GM18507 (cell line): ENCODE results near the gene SH3GL3.

Experiments used
- DNase-seq: peaks from one replicate; pipeline ENCODE4 v3.0.0; 2011; ENCODE audit warnings: low read depth; ENCODE audit not compliant: insufficient read length; ENCODE audit errors: extremely low spot score
- FAIRE-seq: peaks from 2 replicates; lab custom pipeline; 2011; peaks lifted over from hg19 to GRCh38; lab: Jason Lieb, UNC

Gene SH3GL3

DNA sequence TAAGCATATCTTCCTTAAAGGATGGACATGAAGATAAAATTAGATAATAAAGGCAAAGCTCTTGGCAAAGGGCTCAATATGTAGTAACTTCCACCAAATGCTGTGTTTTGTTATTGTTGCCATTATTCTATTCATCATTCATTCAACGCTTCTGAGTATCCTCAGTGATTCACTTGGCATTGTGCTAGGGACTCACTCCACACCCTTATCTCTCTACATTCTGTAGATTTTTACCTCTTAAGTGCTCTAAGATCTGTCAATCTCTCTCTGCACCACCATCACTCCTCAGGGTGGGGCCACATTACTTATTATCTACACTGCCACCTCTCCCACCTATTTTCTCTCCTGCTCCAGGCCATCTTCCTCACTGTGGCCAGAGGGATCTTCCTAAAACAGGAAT is 51.2 kb downstream of the SH3GL3 start:
- no peak for DNase-seq
- no peak for FAIRE-seq

DNA sequence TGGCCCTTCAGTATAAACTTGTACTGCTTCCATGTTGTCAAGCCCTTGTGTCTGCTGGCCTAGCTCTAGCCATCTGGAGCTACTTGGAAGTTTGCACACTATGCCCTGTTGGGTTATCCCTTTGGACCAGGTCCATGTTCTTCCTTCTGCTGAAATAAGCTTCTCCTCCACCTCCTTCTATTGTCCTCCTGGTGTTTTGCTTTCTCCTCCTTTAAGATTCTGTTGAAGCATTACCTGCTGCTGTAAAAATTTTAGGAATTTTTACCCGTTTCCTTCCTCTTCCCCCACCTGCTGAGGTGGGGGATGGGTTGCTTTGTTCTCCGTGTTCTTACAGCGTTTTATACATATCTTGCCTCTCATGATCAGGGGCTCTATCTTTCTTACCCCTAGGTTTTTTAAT is 51.7 kb downstream of the SH3GL3 start:
- no peak for DNase-seq
- FAIRE-seq: no peak

GRCh38 chr15:83499476-83499875 is 52.3 kb downstream of the SH3GL3 start:
- no peak for DNase-seq
- no peak for FAIRE-seq

DNA sequence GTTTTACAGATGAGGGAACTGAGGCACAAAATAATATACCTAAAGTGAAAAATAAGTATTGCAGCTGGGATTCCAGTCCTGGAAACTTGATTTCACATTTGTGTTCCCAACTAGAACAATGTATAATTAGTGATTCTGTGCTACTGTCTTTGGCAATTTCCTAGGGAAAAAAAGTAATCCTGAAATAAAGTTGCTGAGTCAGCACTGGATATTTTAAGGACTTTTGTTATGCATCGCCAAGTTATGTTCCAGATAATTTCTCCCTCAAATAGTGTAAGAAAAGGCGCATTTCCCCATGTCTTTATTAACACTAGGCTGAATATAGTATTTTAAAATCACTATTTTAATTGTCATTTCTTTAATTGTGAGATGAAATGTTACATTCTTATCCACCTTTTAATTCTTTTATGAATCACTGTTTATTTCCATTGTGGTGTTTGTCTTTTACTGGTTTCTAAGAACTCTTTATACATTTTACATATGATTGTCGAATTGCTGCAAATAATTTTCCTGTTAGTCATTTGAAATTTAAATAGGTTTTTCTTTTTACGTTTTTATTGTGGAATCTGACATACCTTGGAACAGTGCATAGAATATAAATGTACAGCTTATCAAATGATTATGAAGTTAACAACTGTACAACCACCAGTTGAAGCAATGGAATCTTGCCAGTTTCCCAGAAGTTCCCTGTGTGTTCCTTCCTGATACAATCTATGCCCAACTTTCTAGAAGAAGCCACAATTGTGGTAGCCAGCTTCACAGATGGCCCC is 56.6 kb downstream of the SH3GL3 start:
- FAIRE-seq: no peak
- no peak for DNase-seq

DNA sequence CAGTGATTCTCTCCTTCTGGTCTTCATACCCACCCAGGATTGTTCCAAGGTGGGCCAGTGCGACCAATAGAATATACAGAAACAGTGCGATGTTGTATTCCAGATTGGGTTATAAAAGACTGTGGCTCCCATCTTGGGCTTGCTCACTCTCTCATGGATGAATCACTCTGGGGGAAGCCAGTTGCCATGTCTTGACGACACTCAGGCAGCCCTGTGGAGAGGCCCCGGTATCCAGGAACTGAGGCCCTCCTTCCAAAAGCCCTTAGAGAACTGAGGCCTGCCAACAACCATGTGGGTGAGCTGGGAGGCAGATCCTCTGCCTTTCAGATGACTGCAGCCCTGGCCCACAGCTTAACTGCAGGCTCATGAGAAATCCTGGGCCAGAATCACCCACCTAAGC is 57.2 kb downstream of the SH3GL3 start:
- no peak for FAIRE-seq
- DNase-seq: no peak

- FAIRE-seq: no peak
Observed at GRCh38 chr15:83510001-83510400, 62.9 kb downstream of the SH3GL3 start.

DNA sequence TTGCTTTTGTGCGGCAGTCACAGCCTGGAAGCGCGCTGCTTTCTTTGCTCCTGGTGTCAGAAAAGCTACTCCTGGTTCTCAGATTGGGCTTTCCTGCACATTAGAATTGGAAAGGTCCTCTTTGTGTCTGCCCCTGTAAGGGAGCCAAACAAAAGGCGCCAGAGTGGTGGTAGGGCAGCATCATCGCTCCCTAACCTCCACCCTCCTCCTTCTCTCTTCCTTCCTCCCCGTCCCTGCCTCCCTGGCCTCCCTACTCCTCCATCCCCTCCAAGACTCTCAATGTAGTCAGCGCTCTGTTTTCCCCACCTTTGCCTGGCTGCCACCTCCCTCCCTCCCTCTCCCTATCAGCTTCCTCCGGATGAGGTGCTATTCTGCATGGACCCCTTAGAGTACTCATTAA is 65.3 kb downstream of the SH3GL3 start:
- no peak for DNase-seq
- no peak for FAIRE-seq

More at GRCh38 chr15:83510001-83510400, 62.9 kb downstream of the SH3GL3 start:
- no peak for DNase-seq

DNA sequence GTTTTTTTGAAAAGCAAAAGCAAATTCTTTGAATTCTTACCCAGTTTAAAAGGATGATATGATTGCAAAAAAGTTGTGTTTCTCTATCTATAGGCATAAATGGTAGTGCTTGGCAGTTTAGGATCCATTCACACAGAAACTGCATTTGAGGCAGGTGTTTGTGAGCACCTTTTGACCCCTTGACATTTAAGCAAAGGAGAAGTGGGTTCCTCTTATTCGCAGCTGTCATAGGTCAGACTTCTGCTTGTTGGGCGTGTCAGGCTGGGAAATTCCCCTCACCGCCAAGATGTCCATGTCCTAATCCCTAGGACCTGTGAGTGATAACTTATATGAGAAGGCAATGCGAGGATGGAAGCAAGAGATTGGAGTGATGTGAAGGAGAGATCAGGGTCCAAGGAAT is 67.4 kb downstream of the SH3GL3 start:
- DNase-seq (no peak), FAIRE-seq (no peak)

- FAIRE-seq: no peak
- DNase-seq: no peak
Observed at GRCh38 chr15:83515164-83515563, 68.0 kb downstream of the SH3GL3 start.

GRCh38 chr15:83516935-83517334 is 69.8 kb downstream of the SH3GL3 start:
- DNase-seq (no peak), FAIRE-seq (no peak)

DNA sequence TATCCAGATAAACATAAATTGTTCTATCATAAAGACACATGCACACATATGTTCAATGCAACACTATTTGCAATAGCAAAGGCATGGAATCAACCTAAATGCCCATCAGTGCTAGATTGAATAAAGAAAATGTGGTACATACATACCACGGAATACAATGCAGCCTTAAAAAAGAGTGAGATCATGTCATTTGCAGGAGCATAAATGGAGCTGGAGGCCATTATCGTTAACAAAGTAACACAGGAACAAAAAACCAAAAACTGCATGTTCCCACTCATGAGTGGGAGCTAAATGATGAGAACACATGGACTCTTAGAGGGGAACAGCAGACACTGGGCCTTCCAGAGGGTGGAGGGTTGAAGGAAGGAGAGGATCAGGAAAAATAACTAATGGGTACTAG is 79.2 kb downstream of the SH3GL3 start:
- DNase-seq (no peak), FAIRE-seq (no peak)

DNA sequence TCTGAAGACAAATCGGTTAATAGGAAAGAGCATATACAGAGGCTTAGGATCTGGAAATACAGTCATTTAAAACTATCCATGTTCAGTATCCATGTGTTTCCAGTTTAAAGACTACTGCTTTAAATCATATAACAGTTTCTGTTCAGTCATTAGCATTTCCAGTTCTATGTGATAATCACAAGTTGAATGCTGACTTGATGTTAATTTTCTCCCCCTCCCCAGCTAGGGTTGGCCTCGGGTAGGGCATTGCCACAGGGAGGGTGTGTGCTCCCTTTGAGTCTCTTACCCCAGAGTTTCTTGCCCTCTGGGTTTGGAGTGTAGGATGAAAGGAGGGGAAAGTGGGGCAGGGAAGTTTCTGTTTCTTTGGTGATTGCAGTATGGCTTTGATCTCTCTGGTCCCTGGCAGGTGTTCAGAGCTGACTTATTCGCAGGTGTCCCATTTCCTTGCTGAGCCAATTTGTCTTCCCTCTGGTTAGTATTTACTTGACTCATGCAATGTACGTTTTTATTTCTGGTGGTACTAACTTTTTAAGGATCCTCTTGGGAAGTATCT is 86.3 kb downstream of the SH3GL3 start:
- DNase-seq (no peak), FAIRE-seq (no peak)

DNA sequence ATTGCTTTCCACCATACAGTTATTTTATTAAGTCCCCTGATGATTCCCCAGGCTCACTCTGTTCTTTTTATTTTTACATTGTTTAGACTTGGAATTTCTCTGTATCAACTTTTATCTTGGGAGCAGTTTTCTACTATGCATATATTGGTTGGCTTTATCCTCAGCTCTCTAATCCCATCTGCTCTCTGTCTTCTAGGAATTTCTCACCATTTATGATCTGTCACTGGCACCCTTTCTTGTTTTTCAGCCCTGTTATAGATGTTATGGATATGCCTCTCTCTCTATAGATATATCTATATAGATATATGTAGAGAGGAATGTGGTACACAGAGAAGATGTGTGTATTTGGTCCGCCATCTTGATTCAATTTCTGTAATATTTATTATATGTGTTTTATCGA is 90.5 kb downstream of the SH3GL3 start:
- DNase-seq (no peak), FAIRE-seq (no peak)

GRCh38 chr15:83538682-83539081 is 91.5 kb downstream of the SH3GL3 start:
- DNase-seq: no peak
- no peak for FAIRE-seq

DNA sequence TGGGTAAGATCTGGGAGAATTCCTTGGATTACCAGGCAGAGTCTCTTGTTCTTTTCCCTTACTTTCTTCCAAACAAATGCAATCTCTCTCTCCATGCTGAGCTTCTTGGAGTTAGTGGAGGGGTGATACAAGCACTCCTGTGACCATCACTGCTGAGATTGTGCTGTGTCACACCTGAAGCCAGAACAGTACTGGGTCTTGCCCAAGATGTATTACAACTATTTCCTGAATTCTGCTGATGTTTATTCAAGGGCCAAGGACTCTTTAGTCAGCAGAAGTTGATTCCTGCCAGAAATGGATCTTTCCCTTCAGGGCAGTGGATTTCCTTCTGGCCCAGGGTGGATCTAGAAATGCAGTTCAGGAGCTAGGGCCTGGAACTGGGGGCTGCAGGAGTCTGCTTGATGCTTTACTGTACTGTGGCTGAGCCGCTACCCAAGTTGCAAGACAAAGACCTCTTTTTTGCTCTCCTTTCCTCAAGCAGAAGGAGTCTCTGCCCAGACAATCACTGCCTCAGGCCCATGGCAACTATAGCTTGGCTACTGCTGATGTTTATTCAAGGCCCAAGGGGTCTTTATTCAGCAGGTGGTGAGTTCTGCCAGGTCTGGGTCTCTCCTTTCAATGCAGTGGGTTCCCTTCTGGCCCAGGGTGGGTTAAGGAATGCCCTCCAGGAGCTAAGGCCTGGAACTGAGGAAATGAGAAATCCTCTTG is 98.8 kb downstream of the SH3GL3 start:
- FAIRE-seq: no peak
- no peak for DNase-seq

GRCh38 chr15:83546512-83546888 is 99.4 kb downstream of the SH3GL3 start:
- DNase-seq (no peak), FAIRE-seq (no peak)

DNA sequence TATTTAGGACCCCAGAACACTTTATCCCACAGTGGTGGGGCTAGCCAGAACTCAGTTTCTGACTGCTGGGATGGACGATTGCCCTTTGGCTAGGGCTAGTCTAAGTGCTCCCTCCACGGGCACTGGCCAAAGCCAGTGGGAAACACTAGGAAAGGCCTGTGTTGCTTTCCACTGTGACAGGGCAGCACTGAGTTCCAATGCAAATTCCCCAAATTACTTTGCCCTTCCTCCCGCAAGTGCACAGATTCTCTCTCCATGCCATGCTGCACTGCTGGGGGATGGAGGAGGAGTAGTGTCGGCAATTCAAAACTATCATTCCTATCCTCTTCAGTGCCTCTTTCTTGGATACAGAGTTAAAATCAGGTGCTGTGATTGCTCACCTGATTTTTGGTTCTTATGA is 100.0 kb downstream of the SH3GL3 start:
- no peak for FAIRE-seq
- DNase-seq: no peak

- DNase-seq (no peak), FAIRE-seq (no peak)
Observed at GRCh38 chr15:83549623-83550022, 102.5 kb downstream of the SH3GL3 start.

DNA sequence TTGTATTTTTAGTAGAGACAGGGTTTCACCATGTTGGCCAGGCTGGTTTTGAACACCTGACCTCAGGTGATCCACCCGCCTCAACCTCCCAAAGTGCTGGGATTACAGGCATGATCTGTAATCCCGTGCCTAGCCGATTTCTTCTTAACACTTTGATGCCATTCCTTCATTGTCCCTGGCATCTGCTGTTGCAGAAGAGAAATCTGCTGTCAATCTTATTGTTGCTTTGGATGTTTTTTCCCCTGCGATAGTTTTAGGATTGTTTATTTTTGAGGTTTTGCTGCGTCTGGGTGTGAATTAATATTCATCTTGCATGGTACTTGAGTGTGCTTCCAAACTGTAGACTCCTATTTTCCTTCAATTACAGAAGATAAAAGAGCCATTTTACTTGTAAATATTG is 107.4 kb downstream of the SH3GL3 start:
- DNase-seq (no peak), FAIRE-seq (no peak)

DNA sequence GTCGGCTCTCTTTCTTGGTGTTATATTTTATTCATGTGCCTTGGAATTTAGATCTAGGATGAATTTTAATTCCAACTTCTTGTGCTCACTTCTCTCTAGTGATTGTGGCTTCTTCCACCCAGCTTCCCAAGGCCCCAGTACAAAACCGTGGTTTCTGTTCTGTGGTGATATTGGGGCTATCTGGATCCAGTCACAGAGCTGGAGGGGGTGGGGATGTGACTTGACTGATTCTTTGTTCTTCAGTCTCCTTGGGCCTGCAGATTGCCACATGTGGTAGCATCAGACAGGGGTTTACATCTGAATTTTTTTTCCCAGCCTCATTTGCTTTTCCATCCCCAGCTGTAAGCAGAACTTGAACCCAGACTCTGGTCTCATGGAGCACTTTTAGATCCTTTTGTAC is 108.2 kb downstream of the SH3GL3 start:
- DNase-seq (no peak), FAIRE-seq (no peak)

DNA sequence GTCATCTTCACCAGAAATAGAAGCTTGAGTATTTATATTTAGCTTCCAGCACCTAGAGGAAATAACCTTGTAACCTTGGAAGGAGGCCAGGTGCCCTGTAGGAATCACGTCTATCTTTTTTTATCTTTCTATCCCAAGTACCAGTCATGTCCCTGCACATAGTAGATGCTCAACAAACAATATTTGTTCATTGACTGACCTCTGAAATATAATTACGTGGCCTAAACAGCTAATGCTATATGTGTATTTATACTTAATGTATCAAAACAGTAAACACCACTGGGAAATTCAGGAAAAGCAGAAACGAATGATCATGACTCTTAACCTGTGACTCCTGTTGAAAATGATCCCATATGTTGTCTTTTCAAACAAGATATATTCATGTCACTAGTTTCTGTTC is 108.9 kb downstream of the SH3GL3 start:
- DNase-seq: no peak
- no peak for FAIRE-seq
